Osteoblast (primary cell): ENCODE measurements around the gene L3MBTL1. TPM values are rescaled to one million over a fixed set of nuclear protein-coding genes. Genes with fewer than 3 reads are reported as not detected.

Source experiments
- DNase-seq: peaks from one replicate; pipeline ENCODE4 v3.0.0; 2011; ENCODE audit warnings: low spot score, mixed read lengths; ENCODE audit not compliant: insufficient read length; ENCODE audit errors: missing footprints
- H2AFZ ChIP-seq: 2 replicates; pipeline ENCODE4 v1.6.0; 2011; ENCODE audit warnings: mild to moderate bottlenecking, low read length
- H3K27ac ChIP-seq: 2 replicates; pipeline ENCODE4 v1.5.1; 2011; ENCODE audit warnings: mild to moderate bottlenecking, low read depth, low read length, moderate library complexity
- H3K27me3 ChIP-seq: 2 replicates; pipeline ENCODE4 v1.6.0; 2012; ENCODE audit warnings: mild to moderate bottlenecking, control low read depth, inconsistent platforms, low read length, moderate library complexity; ENCODE audit not compliant: insufficient read depth
- H3K36me3 ChIP-seq: 2 replicates; pipeline ENCODE4 v1.5.1; 2011; ENCODE audit warnings: mild to moderate bottlenecking, low read length, control low read depth, moderate library complexity; ENCODE audit not compliant: insufficient read depth
- H3K4me1 ChIP-seq: 2 replicates; pipeline ENCODE4 v1.5.1; 2011; ENCODE audit warnings: mild to moderate bottlenecking, low read length, control low read depth, moderate library complexity; ENCODE audit not compliant: insufficient read depth
- H3K4me2 ChIP-seq: 2 replicates; pipeline ENCODE4 v1.6.0; 2011; ENCODE audit warnings: mild to moderate bottlenecking, low read length; ENCODE audit not compliant: insufficient read depth
- H3K4me3 ChIP-seq: fragments of 200-600 bp; sonication (generic); 3 replicates; pipeline ENCODE4 v1.5.1; 2012; ENCODE audit warnings: mild to moderate bottlenecking, low read length, inconsistent platforms; ENCODE audit not compliant: insufficient read depth
- H3K79me2 ChIP-seq: 2 replicates; pipeline ENCODE4 v1.6.0; 2012; ENCODE audit warnings: mild to moderate bottlenecking, low read length, control low read depth, inconsistent platforms; ENCODE audit not compliant: insufficient read depth
- H3K9me3 ChIP-seq: 2 replicates; pipeline ENCODE4 v1.5.1; 2011; ENCODE audit warnings: low read depth, low read length, control low read depth
- H4K20me1 ChIP-seq: 2 replicates; pipeline ENCODE4 v1.6.0; 2012; ENCODE audit warnings: mild to moderate bottlenecking, low read length, control low read depth; ENCODE audit not compliant: insufficient read depth
- CTCF ChIP-seq: IDR thresholded peaks from 2 replicates; pipeline ENCODE4 v1.5.1; 2011; ENCODE audit warnings: mild to moderate bottlenecking, low read depth, low read length, moderate library complexity; ENCODE audit errors: extremely low read depth
- total RNA-seq: library from RNA; depleted of rRNA; stranded (reverse); fragments of >200 nt; gene quantifications from 2 replicates; pipeline ENCODE4 v1.2.3, GENCODE V29; 2012

L3MBTL1 gene
- total RNA-seq, 1 donor = 9.8 TPM

GRCh38 chr20:43513372-43513930, 6.0 kb downstream of the L3MBTL1 start:
- Histone ChIP-seq H3K4me1 (peaks cover 5% of the 10 kb centered on the region), H3K27me3 (peaks cover 6% of the 10 kb centered on the region), H3K4me3 (peak overlapping the region; percentile 77), H2AFZ (peak overlapping the region; percentile 88), H4K20me1 (no peaks in the 10 kb centered on the region), H3K36me3 (no peaks in the 10 kb centered on the region), H3K79me2 (no peaks in the 10 kb centered on the region), H3K4me2 (peak overlapping the region; percentile 86), H3K27ac (no peak overlapping the region), H3K9me3 (no peaks in the 10 kb centered on the region)
- DNase-seq = no peak
- no peak for TF ChIP-seq CTCF

GRCh38 chr20:43513931-43514647, 6.6 kb downstream of the L3MBTL1 start:
- peak overlapping the region; percentile 86 for H3K4me2 ChIP-seq
- H3K27ac ChIP-seq = no peak overlapping the region
- peaks cover 3% of the 10 kb centered on the region for H3K27me3 ChIP-seq
- H3K79me2 ChIP-seq = no peaks in the 10 kb centered on the region
- H2AFZ ChIP-seq = peak overlapping the region; percentile 93
- peak; percentile 19 for TF ChIP-seq CTCF
- no peaks in the 10 kb centered on the region for H3K9me3 ChIP-seq
- H3K36me3 ChIP-seq = no peaks in the 10 kb centered on the region
- DNase-seq = peak; percentile 99
- peak overlapping the region; percentile 77 for H3K4me3 ChIP-seq
- peaks cover 5% of the 10 kb centered on the region for H3K4me1 ChIP-seq
- no peaks in the 10 kb centered on the region for H4K20me1 ChIP-seq

GRCh38 chr20:43514648-43514999, 7.1 kb downstream of the L3MBTL1 start:
- Histone ChIP-seq H3K9me3 (no peaks in the 10 kb centered on the region), H3K4me1 (peaks cover 5% of the 10 kb centered on the region), H3K4me3 (peak overlapping the region; percentile 77), H3K27ac (no peak overlapping the region), H4K20me1 (no peaks in the 10 kb centered on the region), H3K79me2 (no peaks in the 10 kb centered on the region), H2AFZ (peak overlapping the region; percentile 93), H3K4me2 (peak overlapping the region; percentile 86), H3K27me3 (no peaks in the 10 kb centered on the region), H3K36me3 (no peaks in the 10 kb centered on the region)
- TF ChIP-seq CTCF = no peak
- DNase-seq = no peak

GRCh38 chr20:43515628-43516027, 8.1 kb downstream of the L3MBTL1 start:
- peaks cover 5% of the 10 kb centered on the region for H3K4me1 ChIP-seq
- H2AFZ ChIP-seq = no peak overlapping the region
- no peaks in the 10 kb centered on the region for H4K20me1 ChIP-seq
- no peak for TF ChIP-seq CTCF
- no peaks in the 10 kb centered on the region for H3K36me3 ChIP-seq
- no peak for DNase-seq
- H3K79me2 ChIP-seq = no peaks in the 10 kb centered on the region
- H3K27ac ChIP-seq = no peak overlapping the region
- no peaks in the 10 kb centered on the region for H3K9me3 ChIP-seq
- H3K4me3 ChIP-seq = no peak overlapping the region
- H3K27me3 ChIP-seq = no peaks in the 10 kb centered on the region
- H3K4me2 ChIP-seq = no peak overlapping the region
